NCI-H526 treated with DMSO at 0.1 percent for 48 hours (cell line): ENCODE results near the gene FBH1.

ENCODE experiments used
- DNase-seq: peaks from one replicate; lab custom pipeline; 2025; lab: John Stamatoyannopoulos, UW

FBH1 gene

DNA sequence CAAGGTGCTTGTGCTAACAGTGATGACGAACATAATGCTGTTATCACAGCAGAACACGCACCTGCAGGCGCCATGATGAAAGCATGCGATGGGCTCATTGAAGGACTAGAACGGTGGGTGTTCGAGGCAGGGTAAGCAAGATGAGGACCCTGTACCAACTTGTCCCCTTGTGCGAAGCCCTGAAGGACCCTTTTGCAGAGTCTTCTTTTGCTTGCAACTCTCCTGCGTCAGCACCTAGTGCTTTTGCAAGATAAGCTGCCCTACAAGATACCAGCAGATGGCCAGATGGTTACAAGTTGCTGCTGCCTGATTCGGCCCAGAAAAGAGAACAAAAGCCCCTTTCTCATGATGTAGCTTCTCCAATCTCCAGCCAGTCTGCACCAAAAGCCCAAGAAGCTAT is 91.5 kb downstream of the FBH1 start:
- no peak for DNase-seq

DNA sequence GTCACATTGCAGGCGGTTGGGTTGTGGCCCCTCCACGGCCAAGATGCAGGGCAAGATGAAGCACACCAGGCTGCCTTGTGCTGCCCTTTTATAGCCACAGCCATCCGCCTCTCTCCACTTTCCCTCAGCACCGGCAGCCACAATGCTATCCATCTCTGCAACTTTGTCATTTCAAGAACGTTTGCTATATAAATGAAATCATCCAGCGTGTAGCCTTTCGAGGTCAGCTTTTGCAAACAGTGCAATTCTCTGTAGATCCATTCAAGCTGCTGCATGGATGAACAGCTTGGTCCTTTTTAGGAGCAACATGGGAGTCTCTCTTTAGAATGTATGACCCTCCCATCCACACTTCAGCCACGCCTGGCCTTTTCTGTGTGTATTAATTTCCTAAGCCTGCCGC is 93.7 kb downstream of the FBH1 start:
- DNase-seq = no peak

GRCh38 chr10:5985029-5985428 is 95.0 kb downstream of the FBH1 start:
- DNase-seq = no peak
